Activated CD8-positive, alpha-beta memory T cell treated with anti-CD3 and anti-CD28 coated beads, Interleukin-2, amount 50 U/mL, for 1 hour (primary cell): Measurements from ENCODE around the gene GRID2IP.
"Not testable (repeated sequence)": the region's sequence is repeated elsewhere in the genome, so short reads cannot be mapped to it uniquely, and the experiment has no call there.

Source experiments
- DNase-seq: peaks from one replicate; pipeline ENCODE4 v3.0.0-alpha.2; 2020; ENCODE audit errors: extremely low read depth

Gene GRID2IP

GRCh38 chr7:6551016-6551511 lies at the start of gene GRID2IP:
GRID2IP (minus strand) TSS chr7:6551461; CDS start chr7:6551436, 25 bp downstream.
- DNase-seq = no peak

- DNase-seq = no peak
Observed at GRCh38 chr7:6600093-6600492, 48.8 kb upstream of the GRID2IP start.

- DNase-seq = no peak
Observed at GRCh38 chr7:6590645-6591110, 39.4 kb upstream of the GRID2IP start.

- peak; percentile 33 for DNase-seq
Observed at GRCh38 chr7:6589829-6590644, 38.8 kb upstream of the GRID2IP start, which contains the start of gene INTS15. INTS15 (plus strand) TSS chr7:6590021; CDS start chr7:6590284, 263 bp downstream.

- DNase-seq = no peak
Observed at GRCh38 chr7:6589151-6589828, 38.0 kb upstream of the GRID2IP start.

GRCh38 chr7:6588566-6588965 lies 37.3 kb upstream of the GRID2IP start:
- no peak for DNase-seq

GRCh38 chr7:6585746-6586432 lies 34.6 kb upstream of the GRID2IP start:
- DNase-seq = not testable (repeated sequence)

- DNase-seq = no peak
Observed at GRCh38 chr7:6579446-6579845, 28.2 kb upstream of the GRID2IP start.

- no peak for DNase-seq
Observed at GRCh38 chr7:6578114-6579084, 27.1 kb upstream of the GRID2IP start.

GRCh38 chr7:6577369-6578113 lies 26.3 kb upstream of the GRID2IP start, which contains the start of gene ZDHHC4:
ZDHHC4 (plus strand) TSS chr7:6577454; CDS start chr7:6580562, 3,108 bp downstream.
- peak; percentile 56 for DNase-seq

GRCh38 chr7:6576867-6577368 lies 25.7 kb upstream of the GRID2IP start:
- not testable (repeated sequence) for DNase-seq

- DNase-seq = no peak
Observed at GRCh38 chr7:6576024-6576866, 25.0 kb upstream of the GRID2IP start.

GRCh38 chr7:6575281-6576023 lies 24.2 kb upstream of the GRID2IP start:
- DNase-seq = no peak

GRCh38 chr7:6571160-6571779 lies 20.0 kb upstream of the GRID2IP start:
- DNase-seq = no peak

- no peak for DNase-seq
Observed at GRCh38 chr7:6567886-6568285, 16.6 kb upstream of the GRID2IP start.

GRCh38 chr7:6565655-6566054 lies 14.4 kb upstream of the GRID2IP start:
- no peak for DNase-seq

- no peak for DNase-seq
Observed at GRCh38 chr7:6563936-6564770, 12.9 kb upstream of the GRID2IP start.
